SK-N-SH (cell line): ENCODE data around the gene PMEPA1. TPM values are rescaled to one million over a fixed set of nuclear protein-coding genes. Genes with fewer than 3 reads are reported as not detected.

Experiments used
- CTCF ChIA-PET: fragments of 300-600, 350-600 bp; formaldehyde crosslinking; extraction: SDS; loops from one replicate; lab custom pipeline; 2021; lab: Yijun Ruan, JAX
- POLR2A ChIA-PET: fragments of 350-600 bp; sonication (Branson Sonifier 250); formaldehyde crosslinking; extraction: SDS; loops from one replicate; lab custom pipeline; 2020; ENCODE audit warnings: antibody characterized with exemption, inconsistent platforms; lab: Yijun Ruan, JAX
- DNase-seq: peaks from one replicate; pipeline ENCODE4 v3.0.0; 2012
- H2AFZ ChIP-seq: fragments of 200-600 bp; sonication (generic); 2 replicates; pipeline ENCODE4 v1.8.1; 2016; ENCODE audit warnings: antibody characterized with exemption, mild to moderate bottlenecking, low read depth
- H3F3A ChIP-seq: fragments of 200-600 bp; sonication (generic); replicated peaks from 2 replicates; pipeline ENCODE3; 2016; ENCODE audit warnings: antibody characterized with exemption, mild to moderate bottlenecking; ENCODE audit not compliant: insufficient read depth
- H3K27ac ChIP-seq, 2 experiments: fragments of 200-500 bp in 1 of 2; fragments of 200-600 bp in 1 of 2; sonication (Bioruptor generic) in 1 of 2; sonication (generic), shearing (Covaris generic) in 1 of 2; 2 replicates each; pipeline versions ENCODE4 v1.5.1 to v1.6.1; 2014 to 2016; ENCODE audit warnings: low read depth in 2 of 2, inconsistent platforms in 1 of 2, low read length in 1 of 2, mild to moderate bottlenecking in 1 of 2, mixed read lengths in 1 of 2
- H3K27me3 ChIP-seq: fragments of 200-600 bp; sonication (generic), shearing (Covaris generic); 2 replicates; pipeline ENCODE4 v1.6.1; 2016; ENCODE audit warnings: mixed run types; ENCODE audit not compliant: insufficient read depth
- H3K36me3 ChIP-seq, 2 experiments: fragments of 200-500 bp in 1 of 2; fragments of 200-600 bp in 1 of 2; sonication (Bioruptor generic) in 1 of 2; sonication (generic) in 1 of 2; replicated peaks in 1 of 2; 2 replicates each; pipeline versions ENCODE3 to v1.5.1; 2014 to 2016; ENCODE audit warnings: low read length in 1 of 2, mild to moderate bottlenecking in 1 of 2; ENCODE audit not compliant: insufficient read depth in 2 of 2, control insufficient read depth in 1 of 2
- H3K4me1 ChIP-seq, 2 experiments: fragments of 200-500 bp in 1 of 2; fragments of 200-600 bp in 1 of 2; sonication (Bioruptor generic) in 1 of 2; sonication (generic), shearing (Covaris generic) in 1 of 2; 2 replicates each; pipeline versions ENCODE4 v1.5.1 to v1.6.1; 2014 to 2016; ENCODE audit warnings: low read depth in 1 of 2, low read length in 1 of 2, mixed run types in 1 of 2; ENCODE audit not compliant: insufficient read depth in 2 of 2, control insufficient read depth in 1 of 2
- H3K4me2 ChIP-seq: fragments of 200-600 bp; sonication (generic), shearing (Covaris generic); 2 replicates; pipeline ENCODE4 v1.6.1; 2017; ENCODE audit warnings: mixed run types
- H3K4me3 ChIP-seq, 2 experiments: fragments of 200-500 bp in 1 of 2; fragments of 200-600 bp in 1 of 2; sonication (Bioruptor generic) in 1 of 2; sonication (generic), shearing (Covaris generic) in 1 of 2; 2 replicates each; pipeline versions ENCODE4 v1.5.1 to v1.8.1; 2014 to 2016; ENCODE audit warnings: low read depth in 2 of 2, inconsistent platforms in 1 of 2, low read length in 1 of 2, mild to moderate bottlenecking in 1 of 2, mixed read lengths in 1 of 2, moderate library complexity in 1 of 2
- H3K79me2 ChIP-seq: fragments of 200-600 bp; sonication (generic); 2 replicates; pipeline ENCODE4 v1.8.1; 2017; ENCODE audit warnings: mild to moderate bottlenecking; ENCODE audit not compliant: insufficient read depth
- H3K9ac ChIP-seq: fragments of 200-600 bp; sonication (generic); 2 replicates; pipeline ENCODE4 v1.6.1; 2017; ENCODE audit warnings: mixed run types
- H3K9me2 ChIP-seq: fragments of 200-600 bp; sonication (generic); 2 replicates; pipeline ENCODE4 v1.6.1; 2017; ENCODE audit warnings: mixed run types
- H3K9me3 ChIP-seq: fragments of 200-600 bp; sonication (generic); 2 replicates; pipeline ENCODE4 v1.6.1; 2017; ENCODE audit warnings: mixed run types, mild to moderate bottlenecking, moderate library complexity
- H4K20me1 ChIP-seq: fragments of 200-600 bp; sonication (generic); 2 replicates; pipeline ENCODE4 v1.6.1; 2017; ENCODE audit warnings: mild to moderate bottlenecking, mixed run types; ENCODE audit not compliant: insufficient read depth
- ELF1 ChIP-seq: IDR thresholded peaks from 2 replicates; pipeline ENCODE4 v1.4.0; 2012
- FOSL2 ChIP-seq: IDR thresholded peaks from 2 replicates; pipeline ENCODE4 v1.4.0; 2012; ENCODE audit warnings: low read depth, mild to moderate bottlenecking, moderate library complexity, borderline replicate concordance
- FOXM1 ChIP-seq: IDR thresholded peaks from 2 replicates; pipeline ENCODE4 v1.4.0; 2012; ENCODE audit warnings: low read depth, mild to moderate bottlenecking
- GATA2 ChIP-seq: sonication (generic); formaldehyde crosslinking; IDR thresholded peaks from 2 replicates; pipeline ENCODE4 v1.5.0; 2020; ENCODE audit warnings: mild to moderate bottlenecking, missing genetic modification reagents
- JUND ChIP-seq: IDR thresholded peaks from 2 replicates; pipeline ENCODE4 v1.4.0; 2012
- NFIC ChIP-seq: IDR thresholded peaks from 2 replicates; pipeline ENCODE4 v1.4.0; 2012; ENCODE audit warnings: borderline replicate concordance
- NRF1 ChIP-seq: IDR thresholded peaks from 2 replicates; pipeline ENCODE4 v1.6.1; 2012; ENCODE audit warnings: low read depth, mild to moderate bottlenecking, low read length
- POLR2AphosphoS5 ChIP-seq: IDR thresholded peaks from 2 replicates; pipeline ENCODE4 v1.6.1; 2012; ENCODE audit warnings: low read depth, low read length
- RAD21 ChIP-seq: IDR thresholded peaks from 2 replicates; pipeline ENCODE4 v1.6.1; 2012; ENCODE audit warnings: mild to moderate bottlenecking, low read length
- RCOR1 ChIP-seq: fragments of 150-350 bp; IDR thresholded peaks from 2 replicates; pipeline ENCODE4 v1.6.1; 2017; ENCODE audit warnings: antibody characterized with exemption, low read length
- SIN3A ChIP-seq: IDR thresholded peaks from 2 replicates; pipeline ENCODE4 v1.6.1; 2012; ENCODE audit warnings: low read depth, mild to moderate bottlenecking, low read length, moderate library complexity, borderline replicate concordance
- SMC3 ChIP-seq: IDR thresholded peaks from 2 replicates; pipeline ENCODE4 v1.6.1; 2012; ENCODE audit warnings: low read depth, low read length, improper control_type of control experiment
- TCF12 ChIP-seq: IDR thresholded peaks from 2 replicates; pipeline ENCODE4 v1.4.0; 2012
- TEAD4 ChIP-seq: IDR thresholded peaks from 2 replicates; pipeline ENCODE4 v1.4.0; 2012; ENCODE audit warnings: mild to moderate bottlenecking, borderline replicate concordance; ENCODE audit not compliant: insufficient read depth
- WGBS: methylation state at CpG from one replicate; pipeline ENCODE4 v1.1.6; 2017; ENCODE audit warnings: low lambda C conversion rate; 5-methylcytosine and 5-hydroxymethylcytosine counted together
- polyA plus RNA-seq, 3 experiments: library from polyadenylated mRNA; depleted of rRNA; stranded (reverse); fragments of >200 nt; gene quantifications; 2 replicates each; pipeline ENCODE4 v1.2.3, GENCODE V29; 2012
- TF ChIP-seq, protein P1 (sequence below): IDR thresholded peaks from 2 replicates; pipeline ENCODE4 v1.4.0; 2012; ENCODE audit warnings: low read depth, borderline replicate concordance
- TF ChIP-seq, protein P2 (sequence below): fragments of 200-600 bp; sonication (generic); IDR thresholded peaks from 2 replicates; pipeline ENCODE4 v1.6.1; 2017; ENCODE audit warnings: antibody characterized with exemption, mild to moderate bottlenecking, moderate library complexity
- TF ChIP-seq, protein P3 (sequence below): fragments of 150-350 bp; IDR thresholded peaks from 2 replicates; pipeline ENCODE4 v1.6.1; 2017; ENCODE audit warnings: antibody characterized with exemption, low read length, low read depth, borderline replicate concordance
- TF ChIP-seq, protein P4 (sequence below): fragments of 150-350 bp; IDR thresholded peaks from 2 replicates; pipeline ENCODE4 v1.6.1; 2016; ENCODE audit warnings: mild to moderate bottlenecking, low read depth, low read length
- TF ChIP-seq, protein P5 (sequence below): IDR thresholded peaks from 2 replicates; pipeline ENCODE4; 2012

Gene PMEPA1
- polyA plus RNA-seq, 1 of the 3 experiments (the other 2 are of a cell fraction), result 7.1 TPM

DNA sequence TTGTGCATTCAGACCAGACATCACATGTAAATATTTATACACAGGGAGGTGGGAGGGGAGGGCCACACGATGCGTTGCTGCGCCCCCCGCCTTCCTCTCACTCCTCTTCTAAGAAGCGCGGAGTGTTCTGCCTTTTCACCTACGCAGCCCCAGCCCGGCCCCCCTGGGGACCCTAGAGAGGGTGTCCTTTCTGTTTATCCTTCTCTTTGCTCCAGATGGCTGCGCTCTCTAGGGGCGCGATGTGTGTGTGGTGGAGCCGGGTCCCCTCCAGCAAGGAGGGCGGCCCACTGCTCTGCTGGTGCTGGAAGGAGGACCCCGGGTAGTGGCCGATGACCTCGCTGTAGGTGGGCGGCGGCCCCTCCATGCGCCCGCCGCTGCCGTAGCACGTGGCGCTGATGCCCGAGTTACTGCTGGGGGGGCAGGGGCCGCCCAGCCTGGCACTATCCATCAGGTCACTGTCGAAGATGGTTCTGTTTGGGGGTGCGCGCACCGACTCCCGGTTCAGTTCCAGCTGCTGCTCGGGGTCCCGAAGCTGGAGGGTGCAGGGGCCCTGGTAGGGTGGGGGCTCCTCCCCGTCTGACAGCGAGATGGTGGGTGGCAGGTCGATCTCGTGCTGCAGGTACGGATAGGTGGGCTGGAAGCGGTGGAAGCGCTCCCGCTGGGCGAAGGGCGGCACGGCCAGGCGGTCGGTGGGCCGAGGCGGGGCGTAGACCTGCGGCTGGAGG lies 57.8 kb downstream of the PMEPA1 start:
- TF ChIP-seq GATA2 (CRISPR knock-in tag), result no peak
- TF ChIP-seq, protein P1, sequence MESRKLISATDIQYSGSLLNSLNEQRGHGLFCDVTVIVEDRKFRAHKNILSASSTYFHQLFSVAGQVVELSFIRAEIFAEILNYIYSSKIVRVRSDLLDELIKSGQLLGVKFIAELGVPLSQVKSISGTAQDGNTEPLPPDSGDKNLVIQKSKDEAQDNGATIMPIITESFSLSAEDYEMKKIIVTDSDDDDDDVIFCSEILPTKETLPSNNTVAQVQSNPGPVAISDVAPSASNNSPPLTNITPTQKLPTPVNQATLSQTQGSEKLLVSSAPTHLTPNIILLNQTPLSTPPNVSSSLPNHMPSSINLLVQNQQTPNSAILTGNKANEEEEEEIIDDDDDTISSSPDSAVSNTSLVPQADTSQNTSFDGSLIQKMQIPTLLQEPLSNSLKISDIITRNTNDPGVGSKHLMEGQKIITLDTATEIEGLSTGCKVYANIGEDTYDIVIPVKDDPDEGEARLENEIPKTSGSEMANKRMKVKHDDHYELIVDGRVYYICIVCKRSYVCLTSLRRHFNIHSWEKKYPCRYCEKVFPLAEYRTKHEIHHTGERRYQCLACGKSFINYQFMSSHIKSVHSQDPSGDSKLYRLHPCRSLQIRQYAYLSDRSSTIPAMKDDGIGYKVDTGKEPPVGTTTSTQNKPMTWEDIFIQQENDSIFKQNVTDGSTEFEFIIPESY, result no peak
- TF ChIP-seq FOXM1, result no peak
- no peak for TF ChIP-seq SIN3A
- no peak for TF ChIP-seq FOSL2
- TF ChIP-seq ELF1, result no peak
- no peak for TF ChIP-seq SMC3
- no peak for TF ChIP-seq NRF1
- TF ChIP-seq RCOR1, result no peak
- TF ChIP-seq, all 33 proteins: peak for 0
- Histone ChIP-seq H3K4me2 (no peak overlapping the region), H4K20me1 (peaks cover 7% of the 10 kb centered on the region), H3K9ac (no peak overlapping the region), H3K36me3 (peaks cover 7 to 54% of the 10 kb centered on the region in 2 experiments), H3K27me3 (no peaks in the 10 kb centered on the region), H3K9me3 (no peaks in the 10 kb centered on the region), H3K9me2 (no peaks in the 10 kb centered on the region), H3K27ac (no peak overlapping the region), H3F3A (no peaks in the 10 kb centered on the region), H3K79me2 (no peaks in the 10 kb centered on the region), H2AFZ (no peak overlapping the region), H3K4me1 (peaks cover 0 to 3% of the 10 kb centered on the region in 2 experiments; a peak in 1 of 4 replicates), H3K4me3 (no peak overlapping the region)
- WGBS, result 98% methylated on average over 29 of the region's 50 CpGs
- CTCF ChIA-PET, result interaction anchor here (0.6 kb wide), 1 partner anchor 558 kb away, joined by 3 read pairs; no protein-coding TSS in a partner anchor
- POLR2A ChIA-PET, result interaction anchor here (0.6 kb wide), 1 partner anchor 41 kb away, joined by 3 read pairs; no protein-coding TSS in a partner anchor
- peak; percentile 22 for DNase-seq

DNA sequence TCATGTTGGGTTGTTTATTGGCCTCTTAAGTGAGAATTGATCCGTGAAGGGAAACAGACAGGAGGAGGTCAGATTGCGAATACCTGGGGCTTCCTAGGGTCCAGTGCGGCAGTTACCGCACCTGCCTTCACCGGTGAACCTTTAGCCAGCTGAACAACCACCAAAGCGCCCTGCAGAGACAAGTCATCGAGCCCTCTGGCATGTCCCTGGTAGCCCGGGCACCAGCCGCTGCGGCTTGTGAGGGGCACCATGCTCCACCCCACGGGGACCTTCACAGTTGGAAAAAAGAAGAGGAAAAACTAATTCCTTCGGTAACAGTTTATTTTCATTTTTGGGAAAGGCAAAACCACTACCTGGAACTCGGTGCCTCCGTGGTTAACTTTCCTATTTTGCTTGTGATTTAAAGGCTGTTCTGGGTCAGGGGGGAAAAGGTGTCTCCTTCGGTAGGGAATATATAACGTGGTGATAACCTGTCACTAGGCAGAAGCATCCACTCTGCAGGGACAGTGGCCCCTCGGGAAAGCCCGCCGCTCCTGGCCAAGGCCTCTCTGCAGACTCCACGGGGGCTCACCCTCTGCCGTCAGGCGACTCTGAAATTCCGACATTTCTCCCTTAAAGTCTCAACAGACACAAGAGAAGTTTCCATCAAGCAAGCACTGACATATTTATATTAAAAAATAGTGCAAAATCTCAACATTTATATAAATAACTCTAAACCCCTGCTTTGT lies 58.9 kb downstream of the PMEPA1 start:
- H3F3A ChIP-seq, result no peaks in the 10 kb centered on the region
- no peak overlapping the region for H2AFZ ChIP-seq
- peaks cover 0 to 3% of the 10 kb centered on the region in 2 experiments; a peak in 1 of 4 replicates for H3K4me1 ChIP-seq
- peaks cover 7 to 45% of the 10 kb centered on the region in 2 experiments for H3K36me3 ChIP-seq
- peak; percentile 8 for DNase-seq
- no peak overlapping the region for H3K4me2 ChIP-seq
- CTCF ChIA-PET, result interaction anchor here (0.6 kb wide), 1 partner anchor 559 kb away, joined by 3 read pairs; no protein-coding TSS in a partner anchor
- H3K4me3 ChIP-seq, result no peak overlapping the region
- H3K27ac ChIP-seq, result no peak overlapping the region
- no peaks in the 10 kb centered on the region for H3K27me3 ChIP-seq
- H3K9me3 ChIP-seq, result no peaks in the 10 kb centered on the region
- H4K20me1 ChIP-seq, result peaks cover 7% of the 10 kb centered on the region
- 95% methylated on average over 16 of the region's 23 CpGs for WGBS
- POLR2A ChIA-PET, result interaction anchor here (0.6 kb wide), 1 partner anchor 40 kb away, joined by 3 read pairs; no protein-coding TSS in a partner anchor
- no peak overlapping the region for H3K9ac ChIP-seq
- no peaks in the 10 kb centered on the region for H3K79me2 ChIP-seq
- no peaks in the 10 kb centered on the region for H3K9me2 ChIP-seq
- TF ChIP-seq, protein P2, sequence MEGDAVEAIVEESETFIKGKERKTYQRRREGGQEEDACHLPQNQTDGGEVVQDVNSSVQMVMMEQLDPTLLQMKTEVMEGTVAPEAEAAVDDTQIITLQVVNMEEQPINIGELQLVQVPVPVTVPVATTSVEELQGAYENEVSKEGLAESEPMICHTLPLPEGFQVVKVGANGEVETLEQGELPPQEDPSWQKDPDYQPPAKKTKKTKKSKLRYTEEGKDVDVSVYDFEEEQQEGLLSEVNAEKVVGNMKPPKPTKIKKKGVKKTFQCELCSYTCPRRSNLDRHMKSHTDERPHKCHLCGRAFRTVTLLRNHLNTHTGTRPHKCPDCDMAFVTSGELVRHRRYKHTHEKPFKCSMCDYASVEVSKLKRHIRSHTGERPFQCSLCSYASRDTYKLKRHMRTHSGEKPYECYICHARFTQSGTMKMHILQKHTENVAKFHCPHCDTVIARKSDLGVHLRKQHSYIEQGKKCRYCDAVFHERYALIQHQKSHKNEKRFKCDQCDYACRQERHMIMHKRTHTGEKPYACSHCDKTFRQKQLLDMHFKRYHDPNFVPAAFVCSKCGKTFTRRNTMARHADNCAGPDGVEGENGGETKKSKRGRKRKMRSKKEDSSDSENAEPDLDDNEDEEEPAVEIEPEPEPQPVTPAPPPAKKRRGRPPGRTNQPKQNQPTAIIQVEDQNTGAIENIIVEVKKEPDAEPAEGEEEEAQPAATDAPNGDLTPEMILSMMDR, result no peak
- TF ChIP-seq, protein P3, sequence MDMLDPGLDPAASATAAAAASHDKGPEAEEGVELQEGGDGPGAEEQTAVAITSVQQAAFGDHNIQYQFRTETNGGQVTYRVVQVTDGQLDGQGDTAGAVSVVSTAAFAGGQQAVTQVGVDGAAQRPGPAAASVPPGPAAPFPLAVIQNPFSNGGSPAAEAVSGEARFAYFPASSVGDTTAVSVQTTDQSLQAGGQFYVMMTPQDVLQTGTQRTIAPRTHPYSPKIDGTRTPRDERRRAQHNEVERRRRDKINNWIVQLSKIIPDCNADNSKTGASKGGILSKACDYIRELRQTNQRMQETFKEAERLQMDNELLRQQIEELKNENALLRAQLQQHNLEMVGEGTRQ, result no peak
- TF ChIP-seq FOSL2 (no peak), TCF12 (no peak), NFIC (no peak), ELF1 (no peak), TEAD4 (no peak), RAD21 (no peak), SMC3 (no peak), JUND (no peak), POLR2AphosphoS5 (no peak), RCOR1 (no peak)
- TF ChIP-seq, protein P4, sequence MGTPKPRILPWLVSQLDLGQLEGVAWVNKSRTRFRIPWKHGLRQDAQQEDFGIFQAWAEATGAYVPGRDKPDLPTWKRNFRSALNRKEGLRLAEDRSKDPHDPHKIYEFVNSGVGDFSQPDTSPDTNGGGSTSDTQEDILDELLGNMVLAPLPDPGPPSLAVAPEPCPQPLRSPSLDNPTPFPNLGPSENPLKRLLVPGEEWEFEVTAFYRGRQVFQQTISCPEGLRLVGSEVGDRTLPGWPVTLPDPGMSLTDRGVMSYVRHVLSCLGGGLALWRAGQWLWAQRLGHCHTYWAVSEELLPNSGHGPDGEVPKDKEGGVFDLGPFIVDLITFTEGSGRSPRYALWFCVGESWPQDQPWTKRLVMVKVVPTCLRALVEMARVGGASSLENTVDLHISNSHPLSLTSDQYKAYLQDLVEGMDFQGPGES, result no peak
- TF ChIP-seq, protein P5, sequence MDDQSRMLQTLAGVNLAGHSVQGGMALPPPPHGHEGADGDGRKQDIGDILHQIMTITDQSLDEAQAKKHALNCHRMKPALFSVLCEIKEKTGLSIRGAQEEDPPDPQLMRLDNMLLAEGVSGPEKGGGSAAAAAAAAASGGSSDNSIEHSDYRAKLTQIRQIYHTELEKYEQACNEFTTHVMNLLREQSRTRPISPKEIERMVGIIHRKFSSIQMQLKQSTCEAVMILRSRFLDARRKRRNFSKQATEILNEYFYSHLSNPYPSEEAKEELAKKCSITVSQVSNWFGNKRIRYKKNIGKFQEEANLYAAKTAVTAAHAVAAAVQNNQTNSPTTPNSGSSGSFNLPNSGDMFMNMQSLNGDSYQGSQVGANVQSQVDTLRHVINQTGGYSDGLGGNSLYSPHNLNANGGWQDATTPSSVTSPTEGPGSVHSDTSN, result no peak
